ENCODE measurements around the gene MAGT1.

- TF ChIP-seq CTCF (IDR thresholded peaks at IDR 0.05; ENCODE audit: low read depth, low read length) (no peak), EZH2phosphoT487 (IDR thresholded peaks at IDR 0.05; ENCODE audit: low read depth) (no peak)
Measured at GRCh38 chrX:77820091-77820727, 75.0 kb downstream of the MAGT1 start.
